ENCODE results near the gene SSC5D.
"Not testable (repeated sequence)": the region's sequence is repeated elsewhere in the genome, so short reads cannot be mapped to it uniquely, and the experiment has no call there.

The SSC5D gene

DNA sequence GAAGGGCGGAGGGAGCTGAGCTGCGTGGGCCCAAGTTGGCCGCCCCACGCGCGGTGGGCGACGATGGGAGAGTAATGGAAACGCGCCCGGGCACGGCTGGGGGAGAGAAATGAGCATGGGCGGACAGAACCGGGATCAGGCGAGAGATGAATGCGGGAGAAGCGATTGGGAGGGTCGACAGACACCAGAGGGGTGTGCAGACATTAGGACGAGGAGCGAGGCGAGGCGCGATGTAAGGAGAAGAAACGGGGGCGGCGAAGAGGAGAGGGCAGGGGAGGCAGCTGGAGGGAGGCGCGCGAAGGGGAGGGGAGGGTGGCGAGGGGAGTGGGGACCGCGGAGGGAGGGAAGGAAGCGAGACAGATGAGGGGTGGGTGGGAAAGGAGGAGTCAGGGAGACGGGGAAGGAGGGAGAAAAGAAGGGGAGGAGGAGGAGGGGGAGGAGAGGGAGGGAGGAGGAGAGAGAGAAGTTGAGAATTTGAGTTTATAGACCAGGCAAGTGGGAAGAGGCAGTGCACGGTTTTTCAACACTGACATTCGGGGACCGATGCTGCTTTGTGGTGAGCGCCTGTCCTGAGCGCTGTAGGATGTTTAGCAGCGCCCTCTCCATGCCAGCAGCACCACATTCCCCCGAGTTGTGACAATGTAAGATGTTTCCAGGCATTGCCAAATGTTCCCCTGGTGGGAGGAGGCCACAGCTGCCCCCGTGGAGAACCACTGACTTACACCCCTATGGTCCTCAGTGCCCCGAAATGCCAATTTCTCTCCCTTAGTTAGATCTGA lies 45.0 kb upstream of the SSC5D start, which contains the start of gene SHISA7:
Gene SHISA7 (minus strand): TSS at position 256 of the 779 bp plus-strand sequence. CDS start 437 bp downstream, outside the sequence.
- H3K4me3 ChIP-seq (ENCODE audit: low read depth, low read length) = no peak within 1 kb of the TSS
- TF ChIP-seq, protein P1, sequence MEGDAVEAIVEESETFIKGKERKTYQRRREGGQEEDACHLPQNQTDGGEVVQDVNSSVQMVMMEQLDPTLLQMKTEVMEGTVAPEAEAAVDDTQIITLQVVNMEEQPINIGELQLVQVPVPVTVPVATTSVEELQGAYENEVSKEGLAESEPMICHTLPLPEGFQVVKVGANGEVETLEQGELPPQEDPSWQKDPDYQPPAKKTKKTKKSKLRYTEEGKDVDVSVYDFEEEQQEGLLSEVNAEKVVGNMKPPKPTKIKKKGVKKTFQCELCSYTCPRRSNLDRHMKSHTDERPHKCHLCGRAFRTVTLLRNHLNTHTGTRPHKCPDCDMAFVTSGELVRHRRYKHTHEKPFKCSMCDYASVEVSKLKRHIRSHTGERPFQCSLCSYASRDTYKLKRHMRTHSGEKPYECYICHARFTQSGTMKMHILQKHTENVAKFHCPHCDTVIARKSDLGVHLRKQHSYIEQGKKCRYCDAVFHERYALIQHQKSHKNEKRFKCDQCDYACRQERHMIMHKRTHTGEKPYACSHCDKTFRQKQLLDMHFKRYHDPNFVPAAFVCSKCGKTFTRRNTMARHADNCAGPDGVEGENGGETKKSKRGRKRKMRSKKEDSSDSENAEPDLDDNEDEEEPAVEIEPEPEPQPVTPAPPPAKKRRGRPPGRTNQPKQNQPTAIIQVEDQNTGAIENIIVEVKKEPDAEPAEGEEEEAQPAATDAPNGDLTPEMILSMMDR (IDR thresholded peaks at IDR 0.05; ENCODE audit: low read depth, low read length, missing control alignments) = no peak
- no peak for DNase-seq (ENCODE audit: low read depth)

DNA sequence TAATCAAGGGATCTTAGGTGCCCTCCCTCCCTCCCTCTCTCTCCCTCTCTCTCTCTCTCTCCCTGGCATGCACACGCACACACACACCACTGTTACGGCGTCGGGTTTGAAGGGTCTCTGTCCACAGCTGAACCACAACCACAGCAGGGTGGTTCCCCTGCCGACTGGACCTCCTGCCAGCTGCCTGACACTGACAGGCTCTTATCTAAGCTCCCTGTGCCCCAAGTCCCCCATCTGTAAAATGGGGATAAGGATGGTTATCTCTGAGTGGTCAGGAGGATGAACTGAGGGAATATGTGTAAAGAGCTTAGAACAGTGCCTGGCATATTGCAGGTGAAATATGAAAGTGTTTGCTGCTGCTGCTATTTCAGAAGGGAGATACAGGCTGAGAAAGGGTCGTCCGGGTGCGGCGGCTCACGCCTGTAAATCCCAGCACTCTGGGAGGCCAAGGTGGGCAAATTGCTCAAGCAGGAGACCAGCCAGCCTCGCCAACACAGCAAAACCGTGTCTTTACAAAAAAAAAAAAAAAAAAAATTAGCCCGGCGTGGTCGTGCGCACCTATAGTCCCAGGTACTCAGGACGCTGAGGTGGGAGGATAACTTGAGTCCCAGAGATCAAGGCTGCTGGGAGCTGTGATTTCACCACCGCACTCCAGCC lies 44.3 kb upstream of the SSC5D start:
- DNase-seq (ENCODE audit: low read depth) = no peak
- H3K4me3 ChIP-seq (ENCODE audit: low read depth, low read length) = no peak overlapping the region
- TF ChIP-seq, protein P1 (IDR thresholded peaks at IDR 0.05; ENCODE audit: low read depth, low read length, missing control alignments) = no peak

DNA sequence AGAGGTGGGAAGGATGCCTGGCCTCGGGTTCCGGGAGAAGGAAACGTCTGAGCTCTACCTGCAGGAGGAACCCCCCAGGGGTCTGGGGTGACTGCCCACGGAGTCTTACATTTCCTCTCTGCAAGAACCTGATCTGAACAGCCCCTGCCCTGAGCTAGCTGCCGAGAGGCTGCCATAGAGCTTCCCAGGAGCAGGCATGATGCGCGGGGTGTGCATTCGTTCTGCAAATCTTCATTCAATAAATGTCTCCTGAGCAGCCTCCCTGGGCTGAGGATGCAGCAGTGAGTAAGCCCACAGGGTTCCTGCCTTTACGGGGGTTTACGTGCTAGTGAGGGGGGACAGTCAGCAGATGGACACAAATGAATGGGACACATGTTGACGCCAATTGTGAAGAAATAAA lies 43.6 kb upstream of the SSC5D start:
- H3K4me3 ChIP-seq (ENCODE audit: low read depth, low read length) = no peak overlapping the region
- TF ChIP-seq, protein P1 (IDR thresholded peaks at IDR 0.05; ENCODE audit: low read depth, low read length, missing control alignments) = no peak
- DNase-seq (ENCODE audit: low read depth) = no peak

DNA sequence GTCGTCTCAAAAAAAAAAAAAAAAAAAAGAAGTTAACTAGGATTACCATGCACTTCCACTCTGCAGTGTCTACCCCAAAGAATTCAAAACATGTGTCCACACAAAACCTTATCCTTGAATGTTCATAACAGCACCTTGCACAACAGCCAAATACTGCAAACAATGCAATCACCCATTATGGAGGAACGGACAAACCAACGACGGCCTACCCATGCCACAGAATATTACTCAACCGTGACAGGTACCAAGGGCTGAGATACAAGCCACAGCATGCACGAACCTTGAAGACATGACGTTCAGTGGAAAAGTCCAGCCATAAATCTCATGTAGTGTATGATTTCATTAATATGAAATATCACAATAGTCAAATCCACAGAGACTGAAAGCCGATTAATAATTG lies 42.2 kb upstream of the SSC5D start:
- TF ChIP-seq, protein P1 (IDR thresholded peaks at IDR 0.05; ENCODE audit: low read depth, low read length, missing control alignments) = no peak
- no peak overlapping the region for H3K4me3 ChIP-seq (ENCODE audit: low read depth, low read length)
- DNase-seq (ENCODE audit: low read depth) = no peak

DNA sequence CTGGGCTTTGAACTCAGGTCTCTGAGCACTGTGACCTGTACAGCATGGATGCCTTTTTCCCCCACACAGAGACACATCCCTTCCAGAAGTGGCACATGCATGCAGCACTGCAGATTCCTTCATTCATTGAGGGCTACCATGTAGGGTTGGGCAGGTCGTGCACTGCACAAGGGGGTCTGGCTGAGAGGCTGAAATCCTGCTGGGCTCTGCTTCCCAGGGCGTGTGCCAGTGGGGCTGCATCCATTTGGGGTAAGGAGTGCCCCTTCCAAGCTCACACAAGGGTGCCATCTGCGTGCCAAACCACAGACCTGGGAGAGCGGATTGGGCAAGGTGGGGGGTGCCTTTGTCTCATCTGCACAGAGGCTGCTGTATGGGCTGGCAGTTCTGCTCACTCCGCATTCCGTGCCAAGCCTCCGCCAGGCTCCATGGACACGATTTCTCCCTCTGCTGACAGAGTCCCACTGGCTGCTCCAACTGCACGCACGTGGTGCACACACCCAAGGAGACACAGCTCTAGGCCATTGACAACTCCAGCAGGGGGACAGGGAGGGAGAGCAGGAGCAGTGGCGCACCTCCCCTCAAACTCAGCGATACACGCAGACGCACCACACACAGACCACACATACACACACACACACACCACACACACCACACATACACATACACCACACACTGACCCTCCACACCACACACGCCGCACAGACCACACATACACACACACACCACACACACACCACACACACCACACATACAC lies 40.6 kb upstream of the SSC5D start:
- no peak for DNase-seq (ENCODE audit: low read depth)
- no peak overlapping the region for H3K4me3 ChIP-seq (ENCODE audit: low read depth, low read length)
- TF ChIP-seq, protein P1 (IDR thresholded peaks at IDR 0.05; ENCODE audit: low read depth, low read length, missing control alignments) = no peak

DNA sequence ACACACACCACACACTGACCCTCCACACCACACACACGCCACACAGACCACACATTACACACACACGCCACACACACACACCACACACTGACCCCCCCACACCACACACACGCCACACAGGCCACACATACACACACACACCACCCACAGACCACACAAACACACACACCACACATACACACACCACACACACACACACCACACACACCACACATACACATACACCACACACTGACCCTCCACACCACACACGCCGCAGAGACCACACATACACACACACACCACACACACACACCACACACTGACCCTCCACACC lies 40.1 kb upstream of the SSC5D start:
- H3K4me3 ChIP-seq (ENCODE audit: low read depth, low read length); DNase-seq (ENCODE audit: low read depth): not testable (repeated sequence)

DNA sequence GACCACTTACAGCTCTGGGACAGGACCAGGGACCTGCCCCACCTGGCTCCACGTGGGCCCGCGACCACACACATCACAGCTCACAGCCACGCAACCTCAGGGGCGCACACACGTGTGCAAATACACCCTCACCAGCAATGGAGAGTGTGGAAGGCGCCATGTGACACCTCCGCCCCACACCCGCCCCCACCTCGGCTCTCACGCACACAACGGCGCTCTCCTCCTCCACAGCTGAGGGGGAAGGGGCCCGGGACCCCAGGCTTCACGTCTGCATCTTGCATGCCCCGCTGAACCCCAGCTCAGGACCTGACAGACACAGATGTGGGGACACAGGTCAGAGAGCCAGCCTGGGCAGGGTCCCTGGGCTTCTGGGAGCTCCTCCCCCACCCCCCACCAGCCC lies 38.8 kb upstream of the SSC5D start:
- DNase-seq (ENCODE audit: low read depth) = no peak
- no peak overlapping the region for H3K4me3 ChIP-seq (ENCODE audit: low read depth, low read length)
- TF ChIP-seq, protein P1 (IDR thresholded peaks at IDR 0.05; ENCODE audit: low read depth, low read length, missing control alignments) = no peak

All from GM12864 (cell line).